ENCODE data around the gene TICAM2.

DNA sequence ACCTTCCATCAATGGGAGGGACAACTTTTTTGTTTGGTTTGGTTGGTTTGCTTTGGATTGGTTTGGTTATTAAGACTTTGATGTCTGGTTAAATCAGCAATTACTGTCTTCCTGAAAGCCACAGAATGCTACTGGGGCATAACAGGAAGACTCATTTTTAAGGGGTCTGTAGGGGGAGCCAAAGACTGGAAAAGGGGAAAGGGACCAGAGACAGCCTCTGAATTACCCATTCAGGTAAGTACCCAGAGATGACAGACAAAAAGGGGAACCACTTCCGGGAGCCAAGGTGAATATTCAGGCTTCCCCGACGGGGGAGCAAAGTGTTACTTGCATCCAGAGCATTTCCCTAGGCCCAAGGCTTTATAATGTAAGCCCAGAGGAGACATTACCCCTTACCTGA is 53.1 kb downstream of the TICAM2 start:
- TF ChIP-seq POLR2A (IDR thresholded peaks at IDR 0.05; ENCODE audit: low read length) (no peak), GATA1 (IDR thresholded peaks at IDR 0.05; ENCODE audit: low read depth, low read length) (no peak)

Data from erythroblast (primary cell).